Astrocyte (in vitro differentiated cells and primary cell): Measurements from ENCODE around the gene SUN5.

Experiments
- CTCF ChIP-seq: IDR thresholded peaks from 2 replicates; pipeline ENCODE4 v1.5.1; 2011; ENCODE audit warnings: low read depth, mild to moderate bottlenecking, inconsistent platforms, low read length, moderate library complexity; ENCODE audit not compliant: insufficient read depth
- EZH2 ChIP-seq: IDR thresholded peaks from 2 replicates; pipeline ENCODE4 v1.6.1; 2012; ENCODE audit warnings: mild to moderate bottlenecking, low read length, inconsistent platforms; ENCODE audit not compliant: insufficient read depth

GRCh38 chr20:33016581-33017109 is 12.4 kb upstream of the SUN5 start:
- TF ChIP-seq CTCF = no peak
- no peak for TF ChIP-seq EZH2
